HG03439 (cell line): ENCODE data around the gene GDPD3.
A peak's percentile ranks its signal among the peaks of the same experiment; 100 is the strongest.
"Not testable (repeated sequence)": the region's sequence is repeated elsewhere in the genome, so short reads cannot be mapped to it uniquely, and the experiment has no call there.

Experiments used
- ATAC-seq: cut with Tn5 transposase; IDR thresholded peaks from one replicate; pipeline ENCODE4 v1.9.1; 2021; ENCODE audit warnings: mild to moderate bottlenecking, moderate library complexity; ENCODE audit not compliant: unreplicated experiment

The GDPD3 gene

GRCh38 chr16:30125690-30126089 lies 12.4 kb upstream of the GDPD3 start:
- not testable (repeated sequence) for ATAC-seq

DNA sequence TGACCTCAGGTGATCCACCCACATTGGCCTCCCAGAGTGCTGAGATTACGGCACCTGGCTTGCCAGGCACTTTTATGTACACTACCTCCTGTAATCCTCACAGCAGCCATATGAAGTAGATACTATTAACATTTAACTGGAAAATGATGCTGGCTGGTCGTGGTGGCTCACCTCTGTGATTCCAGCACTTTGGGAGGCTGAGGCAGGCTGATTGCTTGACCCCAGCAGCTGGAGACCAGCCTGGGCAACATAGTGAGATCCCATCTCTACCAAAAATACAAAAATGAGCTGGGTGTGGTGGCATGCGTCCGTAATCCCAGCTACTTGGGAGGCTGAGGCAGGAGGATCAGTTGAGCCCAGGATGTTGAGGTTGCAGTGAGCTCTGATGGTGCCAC lies 11.6 kb upstream of the GDPD3 start:
- no peak for ATAC-seq

DNA sequence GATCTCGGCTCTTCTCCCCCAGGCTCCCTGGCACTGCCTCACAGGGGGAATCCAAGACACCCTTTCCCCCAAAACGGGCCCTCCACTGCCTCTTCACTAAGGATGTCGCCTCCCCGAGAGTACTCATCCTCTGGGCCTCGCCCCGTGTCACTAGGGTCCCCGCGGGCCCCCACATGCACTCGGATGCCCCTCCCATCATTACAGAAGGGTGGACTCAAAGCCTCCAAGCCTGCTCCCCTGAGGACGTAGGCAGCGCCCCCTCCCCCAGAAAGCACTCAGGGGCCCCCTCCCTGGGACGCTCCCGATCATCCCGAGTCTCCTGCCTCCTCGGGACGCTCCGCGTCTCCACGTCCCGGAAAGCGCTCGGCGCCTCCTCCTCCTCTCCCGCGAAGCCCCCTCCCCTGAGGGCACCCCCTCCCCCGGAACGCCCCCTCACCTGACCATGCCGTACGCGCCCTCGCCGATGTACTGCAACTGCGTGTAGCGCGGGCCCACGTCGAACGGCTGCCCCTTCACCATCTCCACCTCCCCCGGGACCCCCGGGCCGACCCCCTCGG lies 9.3 kb upstream of the GDPD3 start:
- ATAC-seq = peak; percentile 8

- no peak for ATAC-seq
Observed at GRCh38 chr16:30121741-30122571, 8.6 kb upstream of the GDPD3 start.

GRCh38 chr16:30120340-30121105 lies 7.2 kb upstream of the GDPD3 start:
- no peak for ATAC-seq

GRCh38 chr16:30119428-30119827 lies 6.1 kb upstream of the GDPD3 start:
- no peak for ATAC-seq

GRCh38 chr16:30117768-30118167 lies 4.4 kb upstream of the GDPD3 start:
- ATAC-seq = no peak

DNA sequence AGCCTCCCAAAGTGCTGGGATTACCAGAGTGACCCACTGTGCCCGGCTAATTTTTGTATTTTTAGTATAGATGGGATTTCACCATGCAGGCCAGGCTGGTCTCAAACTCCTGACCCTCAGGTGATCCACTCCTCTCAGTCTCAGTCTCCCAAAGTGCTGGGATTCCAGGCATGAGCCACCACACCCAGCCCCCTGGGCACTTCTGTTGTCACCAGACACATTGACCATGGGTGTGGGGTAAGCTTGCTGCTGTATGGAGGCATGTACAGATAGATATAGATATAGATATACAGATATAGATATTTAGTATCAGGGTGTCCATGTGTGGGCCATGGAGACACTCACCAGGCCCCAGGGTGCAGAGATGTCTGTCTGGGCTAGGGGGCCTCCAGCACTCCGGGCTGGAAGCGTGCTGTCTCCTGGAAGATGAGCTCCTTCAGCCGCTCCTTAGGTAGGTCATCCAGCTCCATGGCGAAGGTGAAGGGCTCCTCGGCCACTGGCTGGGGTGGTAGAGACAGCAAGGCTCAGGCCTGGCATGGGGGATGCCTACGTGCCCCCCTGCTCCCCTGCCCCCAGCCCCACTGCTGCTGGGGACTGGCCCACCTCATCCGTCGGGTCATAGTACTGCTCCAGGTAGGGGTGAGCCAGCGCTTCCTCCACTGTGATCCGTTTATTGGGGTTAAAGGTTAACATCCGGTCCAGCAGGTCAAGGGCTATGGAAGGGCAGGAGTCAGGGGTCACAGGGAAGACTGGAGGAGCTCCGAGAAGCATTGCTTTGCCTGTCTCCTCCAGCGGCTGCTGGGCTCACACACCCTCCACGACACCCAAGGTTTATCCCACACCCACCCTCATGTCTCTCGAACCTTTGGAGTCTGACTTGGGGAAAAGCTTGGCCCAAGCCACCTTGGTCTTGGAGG lies 3.2 kb upstream of the GDPD3 start:
- no peak for ATAC-seq

DNA sequence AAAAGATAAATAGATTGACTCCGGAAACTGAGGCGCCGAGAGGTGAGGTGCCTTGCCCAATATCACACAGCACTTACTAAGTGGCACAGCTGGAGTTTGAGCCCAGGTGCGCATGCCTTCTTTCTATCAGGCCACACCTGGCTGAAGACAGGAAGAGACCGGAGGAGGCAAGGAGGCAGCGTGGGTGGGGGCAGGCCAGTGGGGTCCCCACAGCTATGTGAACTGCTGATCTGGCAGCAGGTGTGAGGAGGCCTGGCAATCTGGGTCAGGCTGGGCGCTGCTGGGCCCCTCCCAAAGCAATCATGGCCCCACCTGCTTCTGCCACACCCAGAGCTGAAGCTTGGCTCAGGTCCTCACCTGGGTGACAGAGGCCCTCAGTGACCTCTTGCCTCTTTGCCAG lies 1.9 kb upstream of the GDPD3 start:
- ATAC-seq = no peak

DNA sequence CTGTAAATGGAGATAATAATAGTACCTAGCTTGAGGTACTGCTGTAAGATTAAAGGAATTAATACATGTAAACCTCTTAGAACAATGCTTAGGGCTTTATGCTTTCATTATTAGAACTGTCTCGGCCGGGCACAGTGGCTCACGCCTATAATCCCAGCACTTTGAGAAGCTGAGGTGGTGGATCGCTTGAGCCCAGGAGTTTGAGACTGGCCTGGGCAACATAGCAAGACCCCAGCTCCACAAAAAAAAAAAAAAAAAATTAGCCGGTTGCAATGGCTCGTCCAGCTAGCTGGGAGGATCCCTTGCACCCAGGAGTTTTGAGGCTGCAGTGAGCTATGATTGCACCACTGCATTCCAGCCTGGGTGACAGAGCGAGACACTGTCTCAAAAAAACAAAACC lies 1.5 kb upstream of the GDPD3 start:
- not testable (repeated sequence) for ATAC-seq

DNA sequence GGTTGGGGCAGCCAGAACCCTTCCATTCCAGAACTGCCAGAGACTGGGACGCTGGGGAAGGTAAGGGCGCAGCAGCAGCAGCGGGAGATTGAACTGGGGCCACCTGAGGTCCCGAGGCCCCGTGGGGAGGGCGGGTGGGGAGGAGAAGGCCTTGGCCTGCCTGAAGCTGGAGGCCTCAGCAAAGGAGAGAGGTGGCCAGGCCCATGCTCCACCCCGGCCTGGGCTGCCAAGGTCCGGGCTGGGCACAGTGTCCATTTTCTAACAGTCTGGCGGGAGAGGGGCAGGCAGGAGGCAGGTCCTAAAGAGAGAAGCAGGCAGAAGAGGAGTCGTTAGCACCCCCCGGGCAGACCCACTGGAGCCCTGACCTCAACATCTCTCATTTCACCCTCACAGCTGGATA lies 1.1 kb upstream of the GDPD3 start:
- no peak for ATAC-seq

DNA sequence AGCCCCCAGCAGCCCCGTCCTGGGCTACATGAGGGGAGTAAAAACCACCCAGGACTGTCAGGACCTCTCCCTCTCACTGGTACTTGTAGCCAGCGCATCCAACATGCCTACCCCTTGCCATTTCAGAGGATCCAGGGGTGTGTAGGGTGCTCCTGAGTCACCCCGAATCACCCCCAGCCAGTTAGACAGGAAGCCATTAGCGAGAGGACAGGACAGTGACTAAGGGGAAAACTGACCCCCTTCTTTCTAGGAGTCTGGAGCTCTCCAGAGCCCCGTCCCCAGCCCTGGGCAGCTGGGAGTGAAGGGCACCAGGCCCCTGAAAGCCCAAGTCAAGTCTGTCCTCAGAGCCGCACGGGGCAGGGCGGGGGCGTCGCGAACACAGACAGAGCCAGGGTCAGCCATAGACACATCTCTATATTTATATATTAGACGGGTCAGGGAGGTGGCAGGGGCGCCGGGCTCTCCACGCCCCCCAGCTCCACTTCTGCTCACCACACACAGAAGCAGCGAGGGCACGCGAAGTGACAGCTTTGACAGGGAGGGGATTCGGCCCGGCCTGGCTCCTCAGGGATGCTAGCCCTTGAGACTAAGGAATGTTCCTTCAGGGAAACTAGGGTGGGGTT lies 485 bp upstream of the GDPD3 start:
- no peak for ATAC-seq

- no peak for ATAC-seq
Observed at GRCh38 chr16:30112197-30113030, 923 bp downstream of the GDPD3 start.

- no peak for ATAC-seq
Observed at GRCh38 chr16:30110661-30111060, 2.7 kb downstream of the GDPD3 start.

DNA sequence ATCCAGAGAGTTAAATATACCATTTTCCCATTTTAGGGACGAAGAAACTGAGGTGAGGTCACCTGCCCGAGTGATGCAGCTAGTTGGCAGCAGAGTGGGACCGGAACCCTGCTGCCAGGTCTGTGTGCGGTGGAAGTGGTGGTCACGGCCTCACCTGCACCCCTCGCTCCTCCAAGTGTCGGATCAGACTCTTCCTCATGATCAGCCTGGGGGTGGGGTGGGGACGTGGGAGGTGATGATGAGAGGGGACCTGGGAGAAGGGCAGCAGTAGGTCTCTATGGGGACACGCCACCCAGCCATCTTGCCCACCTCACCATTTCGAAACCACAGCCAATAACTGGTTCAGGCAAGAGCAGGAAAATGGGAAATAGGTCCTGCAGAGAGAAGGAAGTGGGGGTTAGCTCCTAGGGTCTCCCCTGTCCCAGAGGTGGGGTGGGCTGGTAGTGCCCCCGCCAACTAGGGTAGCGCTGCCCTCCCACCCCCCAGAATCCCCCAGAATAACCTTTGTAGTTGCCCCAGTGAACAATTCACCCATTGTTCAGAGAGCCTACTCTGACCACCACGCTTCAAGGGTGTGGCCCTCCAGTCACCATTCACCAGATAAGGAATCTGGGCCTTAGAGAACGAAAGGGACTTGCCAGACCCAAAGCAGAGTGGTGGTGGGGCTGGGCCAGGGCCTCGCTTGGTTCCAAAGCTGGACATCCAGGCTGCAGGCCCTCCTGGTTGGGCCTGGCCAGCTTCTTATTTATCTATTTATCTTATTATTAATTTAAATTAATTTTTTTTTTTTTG lies 5.1 kb downstream of the GDPD3 start:
- ATAC-seq = no peak

- no peak for ATAC-seq
Observed at GRCh38 chr16:30104492-30104891, 8.8 kb downstream of the GDPD3 start.

DNA sequence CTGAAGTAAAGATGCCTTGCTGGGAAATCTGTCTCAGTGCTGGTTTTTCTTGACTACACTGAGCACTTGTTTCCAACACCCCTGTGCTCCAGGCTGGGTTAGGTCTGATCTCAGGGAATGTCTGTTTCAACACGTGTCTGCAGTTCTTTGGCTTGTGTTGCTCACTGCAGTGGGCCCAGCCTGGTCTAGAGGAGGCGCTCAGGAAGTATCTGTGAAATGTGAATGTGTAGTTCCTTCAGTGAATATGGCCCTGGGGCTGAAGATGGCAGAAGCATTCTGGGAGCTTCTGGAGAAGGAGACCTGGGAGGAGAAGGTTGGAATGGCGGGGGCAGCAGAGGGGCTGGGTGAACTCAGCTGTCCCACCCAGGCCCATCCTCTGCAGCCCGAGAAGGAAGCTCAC lies 9.2 kb downstream of the GDPD3 start:
- ATAC-seq = no peak

- no peak for ATAC-seq
Observed at GRCh38 chr16:30096862-30097563, 16.3 kb downstream of the GDPD3 start.
